A549 (cell line): ENCODE data around the gene AOAH.

Source experiments
- CHD2 ChIP-seq: fragments of 150-350 bp; IDR thresholded peaks from 2 replicates; pipeline ENCODE4 v1.6.1; 2014; ENCODE audit warnings: low read length; ENCODE audit not compliant: partially characterized antibody
- CTCF ChIP-seq: fragments of >200 bp; sonication (Bioruptor Twin); formaldehyde crosslinking; IDR thresholded peaks from 3 replicates; pipeline ENCODE4 v1.5.1; 2016
- EP300 ChIP-seq, 2 experiments: fragments of >200 bp; sonication (Bioruptor Twin); formaldehyde crosslinking; IDR thresholded peaks; 2 replicates in 1 of 2; 3 replicates in 1 of 2; pipeline ENCODE4 v1.6.1; 2016 to 2017
- JUNB ChIP-seq: fragments of >200 bp; sonication (Bioruptor Twin); formaldehyde crosslinking; IDR thresholded peaks from 2 replicates; pipeline ENCODE4 v1.6.1; 2016
- MYC ChIP-seq: IDR thresholded peaks from 2 replicates; pipeline ENCODE4 v1.6.1; 2012; ENCODE audit warnings: mild to moderate bottlenecking, inconsistent platforms, low read length, improper control_type of control experiment, borderline replicate concordance
- NFE2L2 ChIP-seq: fragments of 150-350 bp; conservative IDR thresholded peaks from 2 replicates; pipeline ENCODE4 v1.6.1; 2014; ENCODE audit warnings: low read length
- PBX3 ChIP-seq: IDR thresholded peaks from 2 replicates; pipeline ENCODE4 v1.6.1; 2012
- PHF8 ChIP-seq: fragments of 200-600 bp; sonication (generic); IDR thresholded peaks from 2 replicates; pipeline ENCODE4 v1.6.1; 2016; ENCODE audit warnings: low read depth, mild to moderate bottlenecking, antibody characterized with exemption, moderate library complexity, borderline replicate concordance
- ZSCAN20 ChIP-seq: fragments of 250-450 bp; sonication (Bioruptor Pico); IDR thresholded peaks from 2 replicates; pipeline ENCODE4 v1.8.0; 2022; ENCODE audit warnings: mild to moderate bottlenecking, moderate library complexity

- no peak for TF ChIP-seq MYC
- no peak for TF ChIP-seq CTCF
- no peak for TF ChIP-seq NFE2L2
- TF ChIP-seq PBX3: no peak
- TF ChIP-seq CHD2: no peak
- no peak for TF ChIP-seq EP300 (IDR thresholded peaks at IDR 0.05)
- no peak for TF ChIP-seq JUNB
- TF ChIP-seq ZSCAN20 (CRISPR knock-in tag): no peak
- TF ChIP-seq PHF8: no peak
Observed at GRCh38 chr7:36657036-36657660, 67.1 kb downstream of the AOAH start.
